GM13977 (cell line): ENCODE results near the gene BTK.

Experiments
- DNase-seq: peaks from one replicate; pipeline ENCODE4 v3.0.0; 2012; ENCODE audit warnings: low spot score
- CTCF ChIP-seq: IDR thresholded peaks from 2 replicates; pipeline ENCODE4 v1.5.1; 2012; ENCODE audit warnings: mild to moderate bottlenecking, control low read depth; ENCODE audit not compliant: insufficient read depth; ENCODE audit errors: extremely low read depth, missing control alignments
- in situ Hi-C: fragments of 300-500 bp; cut with MboI; formaldehyde crosslinking; loops from one replicate; pipeline ENCODE4 v1.12.0; 2022; ENCODE audit warnings: low sequenced_read_pairs, low pct_unique_long_range_greater_than_20kb, mixed read lengths, inconsistent platforms; ENCODE audit not compliant: unreplicated experiment

Gene BTK

DNA sequence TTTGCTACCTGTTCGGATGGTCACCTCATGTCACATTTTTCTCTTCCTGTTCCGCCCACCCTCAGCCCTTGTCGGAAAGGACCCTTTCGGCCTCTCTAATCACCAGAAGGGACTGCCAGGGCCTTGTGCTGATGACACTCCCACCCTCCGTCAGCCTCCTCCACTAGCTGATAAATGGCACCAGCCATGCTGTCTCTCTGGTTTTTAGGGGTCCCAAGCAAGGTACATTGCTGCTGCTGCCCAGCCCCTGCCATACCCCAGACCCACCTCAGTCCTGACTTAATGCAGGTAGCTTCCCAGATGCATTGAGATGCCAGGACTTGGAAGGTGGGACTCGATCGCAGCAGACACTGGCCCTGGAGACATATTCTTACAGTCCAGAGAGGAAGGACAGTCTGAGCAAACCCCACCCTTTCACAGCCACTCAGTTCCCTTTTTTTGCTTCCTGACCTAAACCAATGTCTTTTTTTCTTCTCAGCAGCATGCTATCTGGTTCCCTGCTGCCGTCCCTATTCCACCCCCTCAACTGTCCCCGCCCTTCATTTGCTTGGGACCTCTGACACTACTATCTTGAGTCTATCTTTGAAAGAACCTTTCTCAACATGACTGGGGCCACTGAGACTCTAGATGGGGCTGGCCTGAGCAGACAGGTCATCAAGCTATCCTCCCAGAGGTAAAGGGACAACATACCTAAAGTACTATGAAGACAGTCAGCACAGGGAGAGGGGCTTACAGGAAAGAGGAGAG is at the start of gene BTK:
Gene BTK (minus strand): TSS at position 397 of the 747 bp plus-strand sequence. CDS start 10,907 bp downstream, outside the sequence.
- in situ Hi-C loops = no loop called here

DNA sequence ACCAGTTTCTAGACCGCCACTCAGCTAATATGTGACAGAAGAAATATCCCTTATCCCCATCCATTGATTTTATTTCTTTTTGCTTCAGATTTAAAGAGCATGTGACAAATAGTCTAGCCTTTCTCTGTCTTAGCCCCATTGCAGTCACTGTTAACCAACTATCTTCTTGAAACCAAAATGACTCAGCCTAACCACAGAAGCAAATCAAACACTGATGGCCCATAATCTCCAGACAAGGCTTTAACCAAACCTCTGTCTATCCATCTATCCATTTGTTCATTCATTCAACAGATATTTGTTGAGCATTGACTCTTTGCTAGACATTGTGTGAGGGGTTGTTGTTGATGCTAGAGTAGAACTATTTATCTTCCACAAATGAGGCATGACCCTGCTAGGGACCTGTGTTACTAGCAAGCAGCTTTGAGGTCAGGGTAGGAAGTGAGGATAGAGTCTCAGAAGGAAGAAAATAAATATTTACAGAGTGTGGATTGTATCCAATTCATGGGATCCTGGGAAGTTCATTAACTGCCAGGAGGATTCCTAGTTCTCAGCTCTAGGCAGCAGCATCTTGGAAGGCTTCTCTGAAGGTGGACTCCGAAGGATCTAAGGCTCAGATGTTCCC is 44.6 kb upstream of the BTK start:
- DNase-seq = no peak
- in situ Hi-C loops = no loop called here
- TF ChIP-seq CTCF = no peak

More for the DNA sequence above, at the start of gene BTK:
- peak; percentile 55 for DNase-seq
- no peak for TF ChIP-seq CTCF

DNA sequence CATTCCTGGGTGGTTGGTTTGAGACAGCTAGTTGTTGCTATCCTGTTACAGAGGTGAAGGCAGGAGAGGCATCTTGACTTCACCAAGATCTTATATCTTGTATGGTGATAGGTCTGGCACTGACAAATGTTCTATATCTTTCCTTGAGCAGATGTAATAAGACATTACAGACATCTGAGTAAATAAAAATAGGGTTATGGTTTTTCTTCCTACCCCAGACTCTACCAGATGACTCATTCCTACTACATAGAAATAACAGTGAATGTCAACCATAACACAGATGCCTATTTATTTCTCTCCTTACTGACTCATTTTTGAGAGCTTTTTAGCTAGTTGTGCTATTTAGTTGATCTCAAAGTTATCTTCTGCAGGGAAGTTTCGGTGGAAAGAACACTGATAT is 43.9 kb upstream of the BTK start:
- DNase-seq = no peak
- in situ Hi-C loops = no loop called here
- TF ChIP-seq CTCF = no peak

- no peak for DNase-seq
- TF ChIP-seq CTCF = no peak
- in situ Hi-C loops = no loop called here
These were observed 42.0 kb upstream of the BTK start for GRCh38 chrX:101427954-101428353.

GRCh38 chrX:101419489-101419888 is 33.5 kb upstream of the BTK start:
- in situ Hi-C loops = loop anchor here (10.0 kb wide), 1 partner anchor 385 kb away; no protein-coding TSS in a partner anchor
- DNase-seq = no peak
- TF ChIP-seq CTCF = no peak

- peak; percentile 33 for DNase-seq
- in situ Hi-C loops = loop anchor here (10.0 kb wide), 1 partner anchor 387 kb away; no protein-coding TSS in a partner anchor
These were observed 32.2 kb upstream of the BTK start for GRCh38 chrX:101417981-101418841.

More at GRCh38 chrX:101417981-101418841, 32.2 kb upstream of the BTK start:
- no peak for TF ChIP-seq CTCF
